Glomerular visceral epithelial cell (primary cell): ENCODE results near the gene HECW1.
A peak's percentile ranks its signal among the peaks of the same experiment; 100 is the strongest.
"Not testable (repeated sequence)": the region's sequence is repeated elsewhere in the genome, so short reads cannot be mapped to it uniquely, and the experiment has no call there.

ENCODE experiments used
- DNase-seq: peaks from one replicate; pipeline ENCODE4 v3.0.0-alpha.2; 2016; ENCODE audit errors: extremely low spot score

The HECW1 gene

GRCh38 chr7:43307522-43307921, 195.1 kb downstream of the HECW1 start:
- DNase-seq: no peak

GRCh38 chr7:43308913-43309705, 196.7 kb downstream of the HECW1 start:
- DNase-seq: no peak

DNA sequence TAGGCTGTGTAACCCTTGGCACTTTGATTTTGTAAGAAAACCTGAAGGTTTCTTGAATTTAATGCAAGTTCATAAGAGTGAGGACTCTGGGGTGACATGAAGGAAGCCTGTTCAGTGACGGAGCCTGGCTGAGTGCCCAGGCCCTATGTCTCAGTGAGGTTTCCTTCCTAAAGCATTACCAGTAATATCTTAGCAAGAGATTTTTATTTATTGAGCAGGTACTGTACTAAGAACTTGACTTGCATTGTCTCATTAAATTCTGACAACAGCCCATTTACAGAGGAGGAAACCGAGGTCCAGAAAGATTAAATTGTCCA, 197.2 kb downstream of the HECW1 start:
- DNase-seq: no peak

DNA sequence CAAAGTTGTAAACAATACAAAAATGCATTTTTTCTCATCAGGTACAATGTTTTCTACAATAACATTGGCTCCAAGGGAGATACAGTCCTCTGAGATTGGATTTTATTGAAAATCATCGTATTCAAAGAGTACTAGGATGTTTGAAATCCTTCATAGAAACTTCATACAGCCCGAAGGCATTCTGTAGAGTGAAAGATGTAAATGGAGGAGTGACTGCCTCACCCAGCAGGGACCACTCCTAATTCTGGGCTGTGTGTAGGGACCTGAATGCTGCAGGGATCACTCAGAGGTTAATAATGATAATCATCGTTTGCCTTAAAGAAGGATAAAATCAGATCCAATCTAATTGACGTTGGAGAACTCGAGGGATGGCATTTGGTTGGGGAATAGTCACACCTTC, 198.6 kb downstream of the HECW1 start:
- no peak for DNase-seq

DNA sequence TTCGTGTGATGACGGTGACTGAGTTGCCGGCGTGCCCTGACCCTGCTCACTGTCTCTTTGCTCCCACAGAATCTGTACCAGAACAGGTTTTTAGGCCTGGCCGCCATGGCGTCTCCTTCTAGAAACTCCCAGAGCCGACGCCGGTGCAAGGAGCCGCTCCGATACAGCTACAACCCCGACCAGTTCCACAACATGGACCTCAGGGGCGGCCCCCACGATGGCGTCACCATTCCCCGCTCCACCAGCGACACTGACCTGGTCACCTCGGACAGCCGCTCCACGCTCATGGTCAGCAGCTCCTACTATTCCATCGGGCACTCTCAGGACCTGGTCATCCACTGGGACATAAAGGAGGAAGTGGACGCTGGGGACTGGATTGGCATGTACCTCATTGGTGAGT, 199.2 kb downstream of the HECW1 start:
- no peak for DNase-seq

GRCh38 chr7:43313628-43314378, 201.4 kb downstream of the HECW1 start:
- DNase-seq: no peak

GRCh38 chr7:43314379-43315158, 202.1 kb downstream of the HECW1 start:
- DNase-seq: no peak

DNA sequence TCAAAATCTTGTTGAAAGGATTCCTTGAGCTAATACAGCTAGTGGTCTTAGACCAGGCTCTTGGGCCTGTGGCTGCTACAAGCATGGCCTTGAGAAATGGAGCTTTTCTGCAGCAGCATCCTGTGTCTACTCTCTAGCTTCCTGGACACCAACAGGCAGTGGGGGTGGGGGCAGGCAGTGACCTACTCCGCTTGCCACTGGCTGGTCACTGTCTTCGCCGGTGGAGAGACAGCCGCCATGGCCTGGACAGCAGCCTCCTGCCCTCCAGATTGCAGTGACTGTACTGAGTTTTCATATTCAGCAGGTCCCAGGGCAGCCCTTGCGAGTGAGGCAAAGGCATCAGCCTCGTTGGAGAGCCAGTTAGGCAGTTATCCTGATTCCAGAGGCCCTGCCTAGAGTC, 204.6 kb downstream of the HECW1 start:
- DNase-seq: no peak

- no peak for DNase-seq
Measured at GRCh38 chr7:43318188-43318770, 205.8 kb downstream of the HECW1 start.

DNA sequence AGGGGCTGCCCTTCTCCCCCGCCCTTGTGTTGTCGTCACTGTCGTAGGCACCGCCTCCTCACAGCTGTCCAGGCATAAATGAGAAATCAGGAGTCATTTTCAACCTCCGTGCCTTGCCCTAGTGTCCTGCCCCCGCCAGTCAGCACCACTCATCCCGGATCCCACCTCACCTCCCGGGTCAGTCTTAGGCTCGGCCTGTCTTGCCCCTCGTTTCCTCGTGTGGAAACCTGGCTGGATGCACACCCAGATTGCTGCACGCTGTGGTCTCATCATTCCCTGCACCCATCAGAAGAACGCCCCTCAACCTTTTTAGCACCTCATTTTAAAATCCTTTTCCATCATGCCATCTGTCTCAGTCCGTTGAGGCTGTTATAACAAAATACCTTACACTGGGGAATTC, 213.1 kb downstream of the HECW1 start:
- DNase-seq: no peak

- no peak for DNase-seq
Measured at GRCh38 chr7:43328336-43328735, 215.9 kb downstream of the HECW1 start.

- DNase-seq: no peak
Measured at GRCh38 chr7:43328785-43329380, 216.4 kb downstream of the HECW1 start.

GRCh38 chr7:43332193-43332796, 219.8 kb downstream of the HECW1 start:
- no peak for DNase-seq

- DNase-seq: no peak
Measured at GRCh38 chr7:43337191-43337590, 224.7 kb downstream of the HECW1 start.

GRCh38 chr7:43337811-43338210, 225.4 kb downstream of the HECW1 start:
- no peak for DNase-seq

DNA sequence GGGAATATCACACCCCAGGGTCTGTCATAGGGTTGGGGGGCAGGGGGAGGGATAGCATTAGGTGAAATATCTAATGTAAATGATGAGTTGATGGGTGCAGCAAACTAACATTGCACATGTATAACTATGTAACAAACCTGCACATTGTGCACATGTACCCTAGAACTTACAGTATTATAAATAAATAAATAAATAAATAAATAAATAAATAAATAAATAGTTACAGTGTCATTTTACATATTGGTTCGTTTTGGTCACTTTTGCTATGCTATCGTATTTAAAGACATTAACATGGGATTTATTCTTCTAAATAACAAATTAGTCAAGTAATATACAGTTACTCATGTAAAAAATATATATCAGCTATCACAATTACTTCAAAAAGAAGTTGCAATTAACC, 228.7 kb downstream of the HECW1 start:
- DNase-seq: no peak

DNA sequence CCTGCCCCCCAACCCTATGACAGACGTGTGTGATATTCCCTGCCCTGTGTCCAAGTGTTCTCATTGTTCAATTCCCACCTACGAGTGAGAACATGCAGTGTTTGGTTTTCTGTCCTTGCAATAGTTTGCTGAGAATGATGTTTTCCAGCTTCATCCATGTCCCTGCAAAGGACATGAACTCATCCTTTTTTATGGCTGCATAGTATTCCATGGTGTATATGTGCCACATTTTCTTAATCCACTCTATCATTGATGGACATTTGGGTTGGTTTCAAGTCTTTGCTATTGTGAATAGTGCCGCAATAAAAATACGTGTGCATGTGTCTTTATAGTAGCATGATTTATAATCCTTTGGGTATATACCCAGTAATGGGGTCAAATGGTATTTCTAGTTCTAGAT, 231.0 kb downstream of the HECW1 start:
- not testable (repeated sequence) for DNase-seq

DNA sequence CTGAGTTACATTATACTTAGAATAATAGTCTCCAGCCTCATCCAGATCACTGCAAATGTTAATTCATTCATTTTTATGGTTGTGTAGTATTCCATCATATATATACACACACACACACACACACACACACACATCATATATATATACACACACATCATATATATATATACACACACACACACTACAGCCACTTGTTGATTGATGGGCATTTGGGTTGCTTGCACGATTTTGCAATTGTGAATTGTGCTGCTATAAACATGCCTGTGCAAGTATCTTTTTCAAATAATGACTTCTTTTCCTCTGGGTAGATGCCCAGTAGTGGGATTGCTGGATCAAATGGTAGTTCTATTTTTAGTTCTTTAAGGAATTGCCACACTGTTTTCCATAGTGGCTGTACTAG, 233.2 kb downstream of the HECW1 start:
- not testable (repeated sequence) for DNase-seq

GRCh38 chr7:43351683-43352082, 239.2 kb downstream of the HECW1 start:
- no peak for DNase-seq

- no peak for DNase-seq
Measured at GRCh38 chr7:43353902-43354301, 241.5 kb downstream of the HECW1 start.

- peak; percentile 45 for DNase-seq
Measured at GRCh38 chr7:43362652-43363034, 250.2 kb downstream of the HECW1 start.
